GM12878 (cell line): ENCODE results near the gene SNW1. TPM values are rescaled to one million over a fixed set of nuclear protein-coding genes. Genes with fewer than 3 reads are reported as not detected.

Experiments
- ATAC-seq: fragments of 200-7000 bp; cut with Tn5 transposase; 3 replicates; pipeline ENCODE4 v1.9.1; 2020; ENCODE audit warnings: mild to moderate bottlenecking, moderate library complexity
- BruUV-seq: library from RNA; stranded (reverse); fragments of 400-500 nt; replicated peaks from 2 replicates; lab custom pipeline; 2021; lab: Mats Ljungman, UMichigan
- CTCF ChIA-PET: fragments of 300-600 bp; sonication (Branson Sonifier 250); formaldehyde crosslinking; extraction: SDS; loops from one replicate; lab custom pipeline; 2021; ENCODE audit warnings: inconsistent platforms; lab: Yijun Ruan, JAX
- POLR2A ChIA-PET: fragments of 350-600 bp; formaldehyde crosslinking; extraction: SDS; loops from one replicate; lab custom pipeline; 2021; ENCODE audit warnings: inconsistent platforms; lab: Charles Lee
- RAD21 ChIA-PET: fragments of 300-600 bp; sonication (Branson Sonifier 250); formaldehyde crosslinking; loops from one replicate; lab custom pipeline; 2023; ENCODE audit warnings: antibody characterized with exemption; ENCODE audit not compliant: unreplicated experiment; lab: Charles Lee
- SMC1A ChIA-PET: fragments of 300-600 bp; sonication (Branson Sonifier 250); formaldehyde crosslinking; loops from one replicate; lab custom pipeline; 2023; ENCODE audit not compliant: unreplicated experiment, uncharacterized antibody; lab: Charles Lee
- DNase-seq: peaks from one replicate; pipeline ENCODE4 v3.0.0-alpha.2; 2011; ENCODE audit warnings: low read depth, low spot score
- FAIRE-seq: peaks from 3 replicates; lab custom pipeline; 2011; peaks lifted over from hg19 to GRCh38; lab: Jason Lieb, UNC
- H2AFZ ChIP-seq: 2 replicates; pipeline ENCODE4 v1.6.0; 2011; ENCODE audit warnings: low read depth, low read length, control low read depth; ENCODE audit not compliant: control insufficient read depth
- H3K27ac ChIP-seq: 2 replicates; pipeline ENCODE4 v1.5.1; 2011; ENCODE audit warnings: control low read depth; ENCODE audit not compliant: control insufficient read depth, insufficient read depth
- H3K27me3 ChIP-seq, 2 experiments: replicated peaks in 1 of 2; 2 replicates each; pipeline versions ENCODE4 v1.6.0 to v1.6.1; 2011; ENCODE audit warnings: low read length in 1 of 2; ENCODE audit not compliant: control insufficient read depth in 2 of 2, insufficient read depth in 2 of 2
- H3K36me3 ChIP-seq, 2 experiments: 2 replicates each; pipeline ENCODE4 v1.5.1; 2011; ENCODE audit warnings: low read length in 1 of 2; ENCODE audit not compliant: control insufficient read depth in 2 of 2, insufficient read depth in 2 of 2
- H3K4me1 ChIP-seq: 2 replicates; pipeline ENCODE4 v1.6.1; 2011; ENCODE audit warnings: mild to moderate bottlenecking, low read length, moderate library complexity, mixed read lengths; ENCODE audit not compliant: control insufficient read depth, insufficient read depth
- H3K4me2 ChIP-seq: 2 replicates; pipeline ENCODE4 v1.6.0; 2011; ENCODE audit warnings: control low read depth; ENCODE audit not compliant: control insufficient read depth, insufficient read depth
- H3K4me3 ChIP-seq: fragments of 200-600 bp; sonication (generic); 2 replicates; pipeline ENCODE4 v1.5.1; 2016
- H3K79me2 ChIP-seq: 2 replicates; pipeline ENCODE4 v1.6.0; 2011; ENCODE audit warnings: low read length; ENCODE audit not compliant: control insufficient read depth, insufficient read depth
- H3K9ac ChIP-seq: 2 replicates; pipeline ENCODE4 v1.8.0; 2011; ENCODE audit warnings: low read length, control low read depth, mixed read lengths; ENCODE audit not compliant: control insufficient read depth, insufficient read depth
- H3K9me3 ChIP-seq: replicated peaks from 3 replicates; pipeline ENCODE4 v1.5.1; 2011; ENCODE audit warnings: mild to moderate bottlenecking, low read length; ENCODE audit not compliant: control insufficient read depth, insufficient read depth
- H4K20me1 ChIP-seq: 2 replicates; pipeline ENCODE4 v1.6.0; 2011; ENCODE audit not compliant: control insufficient read depth, insufficient read depth
- CEBPZ ChIP-seq: fragments of 150-350 bp; IDR thresholded peaks from 2 replicates; pipeline ENCODE4 v1.6.1; 2016; ENCODE audit warnings: low read depth, low read length
- CHD1 ChIP-seq: IDR thresholded peaks from 2 replicates; pipeline ENCODE4 v1.6.1; 2012; ENCODE audit warnings: low read depth, low read length, improper control_type of control experiment
- CHD4 ChIP-seq: fragments of 200-600 bp; sonication (generic); IDR thresholded peaks from 2 replicates; pipeline ENCODE4 v1.6.1; 2016; ENCODE audit warnings: mild to moderate bottlenecking
- E2F4 ChIP-seq: IDR thresholded peaks from 2 replicates; pipeline ENCODE4 v1.6.1; 2012; ENCODE audit warnings: low read depth, low read length, improper control_type of control experiment
- EGR1 ChIP-seq, 2 experiments: IDR thresholded peaks; 1 replicate in 1 of 2; 2 replicates in 1 of 2; pipeline ENCODE4 v1.6.1; 2011 to 2012; ENCODE audit warnings: low read depth in 2 of 2, low read length in 2 of 2, borderline replicate concordance in 1 of 2, mild to moderate bottlenecking in 1 of 2, moderate library complexity in 1 of 2
- FOS ChIP-seq: IDR thresholded peaks from 3 replicates; pipeline ENCODE4 v1.6.1; 2011; ENCODE audit warnings: borderline replicate concordance; ENCODE audit not compliant: insufficient read length; ENCODE audit errors: extremely low read depth
- GATAD2B ChIP-seq: fragments of 450-650 bp; conservative IDR thresholded peaks from 2 replicates; pipeline ENCODE4 v1.6.1; 2017; ENCODE audit warnings: low read depth, mild to moderate bottlenecking, moderate library complexity
- HDGF ChIP-seq: fragments of 450-650 bp; IDR thresholded peaks from 2 replicates; pipeline ENCODE4 v1.6.1; 2016; ENCODE audit warnings: antibody characterized with exemption
- IRF4 ChIP-seq: IDR thresholded peaks from 2 replicates; pipeline ENCODE4 v1.6.1; 2011; ENCODE audit warnings: low read depth, low read length
- NFYA ChIP-seq: IDR thresholded peaks from 2 replicates; pipeline ENCODE4 v1.6.1; 2011; ENCODE audit warnings: low read depth, mild to moderate bottlenecking, low read length, improper control_type of control experiment, borderline replicate concordance
- NFYB ChIP-seq: IDR thresholded peaks from 2 replicates; pipeline ENCODE4 v1.6.1; 2011; ENCODE audit warnings: low read depth, mild to moderate bottlenecking, low read length, improper control_type of control experiment, moderate library complexity; ENCODE audit not compliant: insufficient read depth
- NR2C2 ChIP-seq: IDR thresholded peaks from 2 replicates; pipeline ENCODE4 v1.6.1; 2011; ENCODE audit warnings: borderline replicate concordance, low read depth; ENCODE audit not compliant: control insufficient read depth, insufficient read length
- NR2F1 ChIP-seq: fragments of 450-650 bp; conservative IDR thresholded peaks from 2 replicates; pipeline ENCODE4 v1.6.1; 2017; ENCODE audit warnings: mild to moderate bottlenecking
- POLR2A ChIP-seq: IDR thresholded peaks from 2 replicates; pipeline ENCODE4 v1.6.1; 2011; ENCODE audit warnings: low read depth, mild to moderate bottlenecking, low read length
- SMAD5 ChIP-seq: IDR thresholded peaks from 2 replicates; pipeline ENCODE4 v1.6.1; 2016; ENCODE audit warnings: antibody characterized with exemption, low read depth
- YBX1 ChIP-seq: fragments of 450-650 bp; IDR thresholded peaks from 2 replicates; pipeline ENCODE4 v1.6.1; 2016; ENCODE audit warnings: antibody characterized with exemption
- ZNF217 ChIP-seq: fragments of 450-650 bp; IDR thresholded peaks from 2 replicates; pipeline ENCODE4 v1.6.1; 2017; ENCODE audit warnings: antibody characterized with exemption, mild to moderate bottlenecking
- WGBS: methylation state at CpG from one replicate; pipeline ENCODE4 v1.1.6; 2016; ENCODE audit warnings: low lambda C conversion rate; ENCODE audit not compliant: insufficient replicate concordance, insufficient coverage; ENCODE audit errors: missing lambda C conversion rate; 5-methylcytosine and 5-hydroxymethylcytosine counted together
- in situ Hi-C: fragments of 300-500 bp; cut with MboI; formaldehyde crosslinking; loops from 9 replicates; pipeline ENCODE4 v1.14.3; 2018; ENCODE audit warnings: mixed read lengths
- intact Hi-C: fragments of 100-400 bp; cut with micrococcal nuclease; formaldehyde crosslinking; loops from one replicate; pipeline ENCODE4 v1.14.2; 2022; ENCODE audit not compliant: unreplicated experiment
- polyA plus RNA-seq, 11 experiments: library from polyadenylated mRNA; depleted of rRNA in 4 of 11; unstranded in 6 of 11; stranded (reverse) in 5 of 11; fragments of >200 nt; fragmentation: Nextera tagmentation in 4 of 11; fragmentation: Illumina TruSeq in 1 of 11; extraction: Ambion mirVana in 4 of 11; extraction: Trizol in 1 of 11; gene quantifications; 1 replicate in 1 of 11; 2 replicates in 10 of 11; pipeline versions ENCODE4 v1.2.1 to v1.2.3, GENCODE V29; 2011 to 2016; ENCODE audit warnings: inconsistent platforms in 2 of 11, missing spikeins in 2 of 11, low read depth in 1 of 11
- total RNA-seq, 4 experiments: library from RNA; depleted of rRNA in 3 of 4; stranded (reverse); fragments of >200 nt in 3 of 4; fragmentation: Illumina TruSeq in 1 of 4; extraction: Trizol in 1 of 4; gene quantifications; 2 replicates each; pipeline versions ENCODE4 v1.2.1 to v1.2.3, GENCODE V29; 2013 to 2021

The SNW1 gene
- total and polyA plus RNA-seq, 10 of the 15 experiments (the other 5 are each of a cell fraction or from before 2014, with no cell fraction given), result 56.6 to 109 (median 75.7) TPM

GRCh38 chr14:77752266-77752665, 8.7 kb downstream of the SNW1 start:
- DNase-seq (no peak), FAIRE-seq (no peak), ATAC-seq (no peak)
- H3K9ac ChIP-seq, result no peak overlapping the region
- in situ Hi-C loops (no loop called here), intact Hi-C loops (no loop called here)
- ChIA-PET POLR2A (interaction anchor here (1.4 kb wide), 1 partner anchor 10 kb away, joined by 3 read pairs; no protein-coding TSS in a partner anchor), RAD21 (interaction anchor here (0.6 kb wide), 1 partner anchor 263 kb away, joined by 3 read pairs; no protein-coding TSS in a partner anchor), CTCF (interaction anchor here (0.7 to 2.5 kb wide), 4 partner anchors 9 to 144 kb away, joined by 3 to 9 read pairs (median 4); partner anchors contain the start of gene SNW1), SMC1A (interaction anchor here (0.7 to 1.3 kb wide), 8 partner anchors 9 to 293 kb away, joined by 3 to 5 read pairs (median 3); partner anchors contain the start of genes ALKBH1 and SLIRP)
- H2AFZ ChIP-seq, result no peak overlapping the region
- no peaks in the 10 kb centered on the region for H3K4me1 ChIP-seq
- H3K27ac ChIP-seq, result no peak overlapping the region
- no peak overlapping the region for H3K4me3 ChIP-seq
- no peaks in the 10 kb centered on the region for H3K27me3 ChIP-seq
- no peaks in the 10 kb centered on the region; the same call in 2 of the 3 replicates for H3K9me3 ChIP-seq
- peaks cover 11% of the 10 kb centered on the region for H3K79me2 ChIP-seq
- peaks cover 3% of the 10 kb centered on the region for H4K20me1 ChIP-seq
- TF ChIP-seq NFYA (no peak), NR2C2 (no peak), CHD4 (no peak), YBX1 (no peak), IRF4 (no peak), POLR2A (no peak), CHD1 (no peak), GATAD2B (no peak), NFYB (no peak), EGR1 (IDR thresholded peaks at IDR 0.05; ENCODE audit: borderline replicate concordance in 1 of 2, low read depth in 2 of 2, low read length in 2 of 2) (no peak), ZNF217 (no peak), NR2F1 (no peak), SMAD5 (no peak), CEBPZ (no peak), FOS (no peak), E2F4 (no peak), HDGF (no peak)
- H3K4me2 ChIP-seq, result no peak overlapping the region
- WGBS, result 94% methylated on average over 2 of the region's 2 CpGs
- H3K36me3 ChIP-seq, result peaks cover 0 to 24% of the 10 kb centered on the region in 2 experiments; a peak in 2 of 4 replicates
- no TSS peak for BruUV-seq
